ENCODE results near the gene CYP17A1.

The CYP17A1 gene

DNA sequence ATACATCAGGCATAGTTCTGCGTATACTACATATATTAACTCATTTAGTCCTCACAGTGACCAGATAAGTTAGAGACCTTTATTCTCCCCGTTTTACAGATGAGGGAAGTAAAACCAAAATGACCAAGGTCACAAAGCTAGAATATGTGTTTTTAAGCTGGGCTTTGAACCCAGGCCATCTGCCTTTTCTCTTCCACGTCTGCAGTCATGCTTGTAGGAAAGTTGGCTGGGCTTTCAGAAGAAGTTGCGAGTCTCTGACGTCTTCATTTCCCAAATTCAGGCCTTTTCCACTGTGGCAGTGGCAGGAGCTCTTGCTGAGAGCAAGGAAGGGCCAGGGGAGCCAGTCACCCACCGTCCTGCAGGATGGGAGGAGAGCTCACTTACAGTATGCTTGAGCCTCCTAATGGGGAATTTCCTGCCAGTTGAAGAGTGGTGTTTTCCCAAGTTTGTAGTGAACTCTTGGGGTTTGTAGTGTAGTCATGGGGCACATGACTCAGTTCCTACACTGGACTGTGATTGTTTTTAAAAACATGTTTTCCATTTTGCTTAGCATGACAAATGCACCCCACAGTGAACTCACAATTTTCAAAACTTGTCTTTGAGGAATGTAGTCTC lies 34.2 kb downstream of the CYP17A1 start:
- DNase-seq: no peak

DNA sequence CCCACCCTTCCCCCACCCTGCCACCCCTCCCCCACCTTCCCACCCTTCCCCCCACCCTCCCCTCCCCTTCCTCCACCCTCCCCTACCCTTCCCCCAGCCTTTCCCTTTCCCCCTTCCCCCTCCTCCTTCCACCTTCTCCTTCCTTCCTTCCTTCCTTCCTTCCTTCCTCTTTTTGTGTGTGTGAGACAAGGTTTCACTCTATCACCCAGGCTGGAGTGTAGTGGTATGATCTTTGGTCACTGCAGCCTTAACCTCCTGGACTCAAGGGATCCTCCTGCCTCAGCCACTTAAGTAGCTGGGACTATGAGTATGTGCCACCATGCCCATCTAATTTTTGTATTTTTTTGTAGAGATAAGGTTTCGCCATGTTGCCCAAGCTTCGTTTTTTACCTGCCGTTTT lies 35.2 kb downstream of the CYP17A1 start:
- no peak for DNase-seq

DNA sequence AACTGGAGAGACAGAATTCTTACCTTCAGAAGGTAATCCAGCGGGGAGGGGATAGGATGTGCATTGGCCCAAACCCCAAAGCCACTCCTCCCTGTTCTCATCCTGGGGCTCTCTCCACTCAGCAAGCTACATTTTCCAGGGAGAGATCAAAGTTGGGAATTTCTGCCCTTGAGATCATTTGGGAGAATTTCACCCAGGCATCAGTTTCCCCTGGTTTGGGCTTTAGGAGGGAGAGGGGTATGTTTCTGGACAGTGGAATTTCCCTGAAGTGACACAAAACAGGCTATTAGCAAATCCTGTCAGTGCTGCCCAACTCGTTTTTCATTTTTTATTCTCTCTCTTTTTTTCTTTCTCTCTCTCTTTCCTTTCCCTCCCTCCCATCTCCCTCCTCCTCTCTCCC lies 35.7 kb downstream of the CYP17A1 start:
- DNase-seq: no peak

- no peak for DNase-seq
Observed at GRCh38 chr10:102800611-102801335, 36.4 kb downstream of the CYP17A1 start.

DNA sequence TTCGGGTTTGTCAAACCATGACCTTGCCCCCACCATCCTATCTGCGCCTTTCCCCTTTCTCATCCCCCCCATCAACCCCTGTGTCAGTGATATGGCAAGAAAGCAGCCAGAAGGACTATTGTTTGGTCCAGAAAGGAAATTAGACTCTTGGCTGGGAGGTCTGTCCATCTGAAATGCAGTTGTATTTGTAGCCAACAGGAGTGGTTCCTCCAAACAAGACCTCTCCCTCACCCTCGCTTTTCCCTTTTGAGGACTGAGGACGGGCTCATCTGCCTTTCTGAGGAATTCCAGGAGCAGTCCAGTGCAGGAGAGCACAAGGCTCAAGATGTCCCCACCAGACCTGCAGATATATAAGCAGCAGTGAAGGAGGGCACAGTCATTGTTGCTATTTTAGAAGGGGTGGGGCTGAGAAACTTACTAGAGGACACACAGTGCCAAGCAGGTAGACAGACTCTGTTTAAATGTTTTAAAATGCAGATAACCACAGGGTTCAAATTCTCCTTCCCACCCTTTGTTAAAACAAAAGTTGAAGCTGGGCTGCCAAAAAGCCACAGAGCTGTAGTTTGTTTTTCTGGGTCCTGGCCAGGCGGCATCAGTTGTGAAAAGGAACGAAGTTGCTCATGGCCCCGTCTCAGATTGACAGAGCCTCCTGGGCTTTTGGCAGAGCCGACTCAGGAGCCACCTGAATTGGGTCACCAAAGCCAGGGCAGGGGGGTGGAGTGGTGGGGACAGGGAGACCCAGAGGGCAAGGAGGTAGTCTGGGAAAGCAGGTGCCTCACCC lies 37.3 kb downstream of the CYP17A1 start:
- DNase-seq: no peak

DNA sequence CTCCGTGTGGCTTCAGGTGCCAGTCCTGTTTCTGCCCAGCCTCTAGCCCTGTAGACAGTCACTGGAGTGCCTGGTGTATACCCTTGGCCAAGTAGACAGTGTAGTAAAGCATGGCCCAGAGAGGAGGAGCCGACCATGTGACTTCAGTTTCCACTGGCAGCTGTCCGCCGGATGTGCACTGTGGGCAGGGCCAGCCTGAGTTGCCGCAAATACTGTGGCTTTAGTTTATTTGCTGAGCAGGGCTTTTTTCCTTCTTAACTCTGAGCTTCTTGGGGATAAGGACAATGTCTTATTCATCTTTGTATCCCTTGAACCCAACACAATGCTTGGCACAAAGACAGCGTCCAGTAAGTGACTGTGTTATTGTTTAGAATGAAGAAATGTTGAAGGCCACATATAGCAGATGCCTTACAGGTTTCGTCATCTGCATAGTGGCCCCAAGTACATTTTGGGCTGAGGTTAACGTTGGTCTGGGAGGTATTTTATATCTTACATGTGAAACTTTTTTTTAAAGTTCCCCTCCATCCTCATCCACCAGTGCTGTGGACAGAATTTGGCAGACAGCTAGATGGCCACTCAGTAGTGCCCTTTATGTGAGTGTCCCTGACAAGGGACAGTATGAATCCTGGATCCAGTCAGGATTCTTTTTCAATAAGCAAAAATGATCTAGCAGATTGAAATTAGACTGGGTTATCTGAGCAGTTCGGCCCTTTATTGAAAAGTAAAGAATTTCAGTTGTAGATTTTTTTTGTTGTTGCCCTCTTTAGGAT lies 40.6 kb downstream of the CYP17A1 start:
- no peak for DNase-seq

GRCh38 chr10:102795453-102796406 lies 41.5 kb downstream of the CYP17A1 start:
- no peak for DNase-seq

- DNase-seq: no peak
Observed at GRCh38 chr10:102791754-102792395, 45.3 kb downstream of the CYP17A1 start.

DNA sequence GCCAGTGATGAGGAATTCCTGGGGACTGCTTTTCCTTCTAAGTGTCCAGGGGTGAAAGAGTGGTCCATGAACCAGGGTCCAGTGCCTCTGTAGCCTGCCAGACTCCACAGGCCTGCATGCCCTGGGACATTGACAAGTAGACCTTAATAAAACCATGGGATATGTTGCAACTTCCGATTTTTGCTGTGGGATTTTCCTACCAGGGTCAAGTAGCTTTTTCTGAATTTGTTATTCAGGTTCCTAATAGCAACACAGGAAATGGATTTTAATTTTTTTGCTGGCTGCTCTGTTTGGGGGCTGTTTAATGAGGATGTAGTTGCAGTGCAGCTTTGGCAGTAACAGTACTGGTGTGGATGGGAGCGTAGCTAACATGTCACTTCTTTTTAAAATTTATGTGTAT lies 51.4 kb downstream of the CYP17A1 start:
- no peak for DNase-seq

GRCh38 chr10:102783568-102783967 lies 53.6 kb downstream of the CYP17A1 start:
- no peak for DNase-seq

DNA sequence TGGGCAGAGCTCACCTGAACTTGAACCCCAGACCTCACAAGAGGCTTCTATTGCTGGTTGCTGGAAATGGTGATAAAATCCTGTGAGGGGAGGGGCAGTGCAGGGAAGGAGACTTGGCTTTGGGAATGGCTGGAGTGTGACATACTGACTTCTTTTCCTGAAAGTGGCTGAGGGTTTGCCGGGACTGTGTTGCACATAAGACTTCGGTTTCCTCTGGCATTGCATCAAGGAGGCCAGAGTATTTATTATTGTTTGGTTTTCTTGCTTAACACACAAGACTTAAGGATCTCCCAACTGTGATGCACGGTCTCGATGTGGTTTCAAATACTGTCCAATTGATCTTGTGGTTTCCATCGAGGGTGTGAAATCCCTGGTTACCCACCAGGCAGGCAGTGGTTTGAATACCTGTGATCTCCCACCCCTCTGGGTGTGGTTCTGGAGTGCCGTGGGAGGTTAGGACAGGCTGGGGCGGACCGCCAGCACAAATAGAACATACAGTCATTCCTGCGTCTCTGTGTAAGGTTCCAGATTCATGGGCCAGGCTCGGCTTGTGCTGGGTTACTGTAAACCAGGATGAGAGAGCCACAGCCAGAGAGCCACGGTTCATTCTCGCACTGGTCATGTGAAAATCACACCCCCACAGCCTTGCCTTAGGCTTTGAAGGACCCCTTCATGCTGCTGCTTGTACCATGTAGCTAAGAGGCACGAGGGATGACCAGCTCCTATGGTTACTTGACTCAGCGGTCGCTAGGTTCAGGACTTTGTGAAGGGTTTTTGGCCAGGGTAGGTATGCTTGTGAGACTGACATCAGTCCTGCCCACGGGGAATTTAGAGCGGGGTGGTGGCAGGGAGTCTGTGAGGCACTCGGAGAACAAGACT lies 54.3 kb downstream of the CYP17A1 start:
- no peak for DNase-seq

DNA sequence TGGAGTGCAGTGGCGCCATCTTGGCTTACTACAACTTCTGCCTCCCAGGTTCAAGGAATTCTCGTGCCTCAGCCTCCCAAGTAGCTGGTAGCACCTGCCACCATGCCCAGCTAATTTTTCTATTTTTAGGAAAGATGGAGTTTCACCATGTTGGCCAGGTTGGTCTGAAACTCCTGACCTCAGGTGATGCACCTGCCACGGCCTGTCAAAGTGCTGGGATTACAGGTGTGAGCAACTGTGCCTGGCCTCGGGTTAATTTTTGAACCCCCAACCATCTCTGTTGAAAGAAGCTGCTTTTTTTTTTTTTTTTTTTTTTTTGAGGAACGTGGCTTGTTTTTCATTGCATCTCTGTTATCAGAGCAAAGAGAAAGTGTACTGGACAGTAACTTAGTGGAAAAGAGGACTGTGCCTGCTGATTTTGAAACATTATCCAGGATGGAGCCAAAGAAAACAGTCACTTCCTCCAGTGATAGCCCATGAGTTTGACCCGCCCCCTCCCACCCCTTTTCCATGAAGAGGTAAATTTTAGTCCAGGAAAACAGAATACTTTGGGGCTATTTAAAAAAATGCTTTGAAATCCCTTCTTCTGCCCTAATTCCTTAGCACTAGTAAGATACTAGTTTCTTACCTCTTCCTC lies 55.2 kb downstream of the CYP17A1 start:
- no peak for DNase-seq

DNA sequence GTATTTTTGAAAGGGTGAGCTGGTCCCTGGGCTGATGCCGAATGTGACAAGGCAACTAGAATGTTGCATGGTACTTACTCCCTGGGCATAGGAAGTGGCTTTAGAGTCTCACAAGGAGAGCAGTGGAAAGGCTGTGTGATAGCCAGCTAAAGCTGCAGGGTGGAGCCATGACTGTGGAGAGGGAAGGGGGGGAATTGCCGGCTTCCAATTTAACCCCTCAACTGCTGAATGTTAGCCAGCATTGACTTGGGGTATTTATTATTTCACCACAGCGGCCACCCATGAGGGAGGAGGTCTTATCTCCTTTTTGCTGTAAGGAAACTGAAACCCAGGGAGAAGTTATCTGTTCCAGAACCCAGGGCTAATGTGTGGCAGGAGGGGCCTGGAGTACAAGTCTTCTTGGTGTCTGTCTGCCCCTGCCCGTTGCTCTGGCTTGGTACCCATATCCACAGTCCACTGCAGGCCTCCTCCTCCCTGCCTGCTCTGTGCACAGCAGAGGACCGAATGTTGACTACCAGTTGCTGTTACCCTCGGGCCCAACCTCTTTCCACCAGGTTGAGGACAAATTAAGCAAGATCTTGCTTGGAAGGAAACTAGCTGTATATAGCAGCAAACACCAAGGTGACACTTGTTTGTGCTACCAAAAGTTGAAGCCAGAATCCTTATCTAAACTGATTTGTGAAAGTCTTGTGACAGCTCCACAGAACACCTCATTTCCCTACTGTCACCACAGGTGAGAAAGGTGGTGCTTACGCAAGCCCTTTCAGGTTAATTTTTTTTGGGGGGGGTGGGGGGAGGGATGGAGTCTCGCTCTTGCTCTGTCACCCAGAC lies 55.9 kb downstream of the CYP17A1 start:
- DNase-seq: no peak
